Neural progenitor cell (in vitro differentiated cells): ENCODE measurements around the gene SOCS3. TPM values are rescaled to one million over a fixed set of nuclear protein-coding genes. Genes with fewer than 3 reads are reported as not detected.

Source experiments
- DNase-seq: peaks from one replicate; pipeline ENCODE4 v3.0.0-alpha.2; 2016; ENCODE audit warnings: low spot score
- H2AFZ ChIP-seq: fragments of 200-600 bp; sonication (generic); replicated peaks from 2 replicates; pipeline ENCODE4 v1.6.1; 2016; ENCODE audit warnings: antibody characterized with exemption
- H3F3A ChIP-seq: fragments of 200-600 bp; sonication (generic); 2 replicates; pipeline ENCODE4 v1.6.1; 2016; ENCODE audit warnings: antibody characterized with exemption, low read depth
- H3K27ac ChIP-seq: fragments of 200-600 bp; sonication (generic); 2 replicates; pipeline ENCODE4 v1.5.1; 2016; ENCODE audit warnings: mild to moderate bottlenecking
- H3K27me3 ChIP-seq: fragments of 200-600 bp; sonication (generic); 2 replicates; pipeline ENCODE4 v1.6.1; 2016; ENCODE audit warnings: mild to moderate bottlenecking, moderate library complexity
- H3K36me3 ChIP-seq: fragments of 200-600 bp; sonication (generic); 2 replicates; pipeline ENCODE4 v1.5.1; 2016
- H3K4me1 ChIP-seq: fragments of 200-600 bp; sonication (generic); 2 replicates; pipeline ENCODE4 v1.6.1; 2016; ENCODE audit warnings: mixed run types
- H3K4me2 ChIP-seq: fragments of 200-600 bp; sonication (generic); 2 replicates; pipeline ENCODE4 v1.6.1; 2016
- H3K4me3 ChIP-seq: fragments of 200-600 bp; sonication (generic); 2 replicates; pipeline ENCODE4 v1.5.1; 2016
- H3K79me2 ChIP-seq: fragments of 200-600 bp; sonication (generic); 2 replicates; pipeline ENCODE4 v1.6.1; 2016; ENCODE audit warnings: low read depth
- H3K9ac ChIP-seq: fragments of 200-600 bp; sonication (generic); 2 replicates; pipeline ENCODE4 v1.6.1; 2016
- H3K9me3 ChIP-seq: fragments of 200-600 bp; sonication (generic); 2 replicates; pipeline ENCODE4 v1.5.1; 2016; ENCODE audit warnings: low read depth
- H4K20me1 ChIP-seq: fragments of 200-600 bp; sonication (generic); 2 replicates; pipeline ENCODE4 v1.6.1; 2016; ENCODE audit warnings: low read depth
- H3K27ac Mint-ChIP-seq: 3 replicates; pipeline ENCODE4 v1.8.0; 2021; ENCODE audit warnings: mixed read lengths
- H3K27me3 Mint-ChIP-seq: 2 replicates; pipeline ENCODE4 v1.8.0; 2022; ENCODE audit warnings: low read depth, mild to moderate bottlenecking, inconsistent platforms, moderate library complexity, mixed read lengths; ENCODE audit not compliant: insufficient read depth
- H3K36me3 Mint-ChIP-seq: 3 replicates; pipeline ENCODE4 v1.8.0; 2021; ENCODE audit warnings: mixed read lengths
- H3K4me1 Mint-ChIP-seq: 3 replicates; pipeline ENCODE4 v1.8.0; 2021; ENCODE audit warnings: mixed read lengths
- H3K4me3 Mint-ChIP-seq: 3 replicates; pipeline ENCODE4 v1.8.0; 2021; ENCODE audit warnings: mild to moderate bottlenecking, moderate library complexity, mixed read lengths
- H3K9me3 Mint-ChIP-seq: 3 replicates; pipeline ENCODE4 v1.8.0; 2020; ENCODE audit warnings: mixed read lengths
- CTCF ChIP-seq: fragments of 200-600 bp; sonication (generic); IDR thresholded peaks from 2 replicates; pipeline ENCODE4 v1.5.1; 2017; ENCODE audit warnings: antibody characterized with exemption, mild to moderate bottlenecking
- EZH2 ChIP-seq: fragments of 200-600 bp; sonication (generic); IDR thresholded peaks from 2 replicates; pipeline ENCODE4 v1.6.1; 2017; ENCODE audit warnings: antibody characterized with exemption, mild to moderate bottlenecking, moderate library complexity
- EZH2phosphoT487 ChIP-seq: fragments of 200-600 bp; sonication (generic); IDR thresholded peaks from 2 replicates; pipeline ENCODE4 v1.6.1; 2017; ENCODE audit warnings: antibody characterized with exemption
- total RNA-seq: library from RNA; depleted of rRNA; stranded (reverse); fragments of >200 nt; gene quantifications from 2 replicates; pipeline ENCODE4 v1.2.3, GENCODE V29; 2015; ENCODE audit warnings: low replicate concordance

SOCS3 gene
- total RNA-seq, 1 donor from 2014 or later: 7.5 TPM

DNA sequence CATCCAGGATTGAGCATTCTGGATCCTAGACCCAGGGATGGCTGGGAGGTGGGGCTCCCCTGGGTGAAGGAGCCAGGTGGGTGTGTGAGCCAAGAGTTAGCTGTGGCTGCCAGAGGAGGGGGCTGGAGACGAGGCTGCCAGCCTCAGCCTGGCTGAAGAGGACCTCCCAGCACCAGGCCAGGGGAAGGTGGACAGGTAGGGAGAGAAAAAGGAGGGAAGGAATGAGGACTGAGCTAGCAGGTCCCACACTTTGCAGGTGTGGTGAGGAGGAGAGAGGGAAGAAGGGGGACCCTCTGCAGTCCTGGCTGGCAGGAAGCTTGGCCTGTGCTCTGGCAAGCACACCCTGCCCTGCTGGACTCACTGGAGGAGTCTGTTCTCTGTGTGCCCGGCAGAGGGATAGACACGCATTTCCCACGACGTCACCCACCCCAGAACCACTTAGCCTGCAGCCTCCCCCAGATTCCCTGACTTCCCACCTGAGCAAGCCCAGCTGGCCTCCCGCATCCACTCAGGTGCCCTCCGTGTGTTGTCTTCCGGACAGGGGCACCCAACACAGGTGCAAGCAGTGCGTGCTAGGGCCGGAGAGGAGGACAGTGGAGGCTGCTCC lies 42.0 kb downstream of the SOCS3 start:
- H4K20me1 ChIP-seq: no peaks in the 10 kb centered on the region
- H3K4me1 Mint-ChIP-seq: peaks cover 43% of the 10 kb centered on the region
- no peaks in the 10 kb centered on the region for H3K9me3 ChIP-seq
- no peaks in the 10 kb centered on the region for H3K79me2 ChIP-seq
- peaks cover 42% of the 10 kb centered on the region for H3K27me3 ChIP-seq
- H3K4me3 Mint-ChIP-seq: no peak overlapping the region
- H3K27ac ChIP-seq: no peak overlapping the region
- TF ChIP-seq CTCF: no peak
- TF ChIP-seq EZH2: no peak
- TF ChIP-seq EZH2phosphoT487: no peak
- peaks cover 34% of the 10 kb centered on the region for H3K27me3 Mint-ChIP-seq
- peaks cover 30% of the 10 kb centered on the region for H3K4me1 ChIP-seq
- H3K4me2 ChIP-seq: peak overlapping the region; percentile 36
- no peaks in the 10 kb centered on the region for H3K36me3 ChIP-seq
- no peak overlapping the region for H2AFZ ChIP-seq
- no peak for DNase-seq
- peaks cover 54% of the 10 kb centered on the region for H3F3A ChIP-seq
- no peaks in the 10 kb centered on the region for H3K36me3 Mint-ChIP-seq
- H3K9ac ChIP-seq: no peak overlapping the region
- no peaks in the 10 kb centered on the region for H3K9me3 Mint-ChIP-seq
- H3K4me3 ChIP-seq: no peak overlapping the region
- H3K27ac Mint-ChIP-seq: no peak overlapping the region

DNA sequence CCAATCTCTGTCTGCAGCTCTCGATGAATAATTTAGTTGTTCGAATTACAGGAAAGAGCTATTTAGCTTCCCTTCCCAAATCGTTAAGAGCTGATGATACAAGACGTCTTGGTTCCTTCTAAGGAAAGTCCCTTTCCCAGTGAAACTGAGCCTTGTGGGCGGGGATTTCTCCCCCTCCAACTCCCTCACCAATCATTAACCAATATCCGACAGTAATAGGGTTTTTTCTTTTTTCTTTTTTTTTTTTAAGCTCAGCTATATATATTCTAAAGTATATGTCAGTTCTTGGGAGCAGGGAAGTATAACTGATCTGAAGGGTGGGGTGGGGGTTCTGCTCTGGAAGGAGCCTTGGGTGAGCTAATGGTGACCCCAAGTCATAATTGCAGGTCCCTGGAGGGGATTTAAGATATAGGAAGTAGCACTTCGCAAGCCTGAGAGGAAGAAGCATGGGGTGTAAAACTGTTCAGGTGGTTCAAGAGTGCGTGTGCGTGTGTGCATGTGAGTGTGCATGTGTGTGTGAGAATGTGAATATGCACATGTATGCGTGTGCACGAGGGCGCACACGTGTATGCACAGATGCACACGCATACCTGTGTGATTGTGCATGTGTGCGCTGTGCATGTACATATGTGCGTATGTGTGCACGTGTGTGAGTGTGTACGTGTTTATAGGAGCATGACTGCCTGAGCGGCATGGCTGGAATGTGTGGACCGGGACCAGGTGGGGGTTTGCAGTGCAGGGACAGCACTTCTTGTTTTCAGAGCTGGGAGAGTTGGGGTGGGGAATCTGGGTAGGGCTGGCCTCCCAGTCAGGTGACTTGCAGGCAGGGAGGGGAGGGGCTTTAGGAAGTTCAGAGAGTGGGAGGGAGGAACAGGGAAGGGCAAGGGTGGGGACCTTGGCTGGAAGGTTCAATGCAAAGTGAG lies 42.7 kb downstream of the SOCS3 start:
- TF ChIP-seq EZH2 (no peak), CTCF (no peak), EZH2phosphoT487 (no peak)
- H3K27ac Mint-ChIP-seq: no peak overlapping the region
- Histone ChIP-seq H3K9ac (no peak overlapping the region), H3K4me1 (peaks cover 30% of the 10 kb centered on the region), H3K27me3 (peaks cover 50% of the 10 kb centered on the region), H2AFZ (no peak overlapping the region), H3F3A (peaks cover 61% of the 10 kb centered on the region), H4K20me1 (no peaks in the 10 kb centered on the region), H3K4me3 (no peak overlapping the region), H3K9me3 (no peaks in the 10 kb centered on the region), H3K27ac (no peak overlapping the region), H3K4me2 (peak overlapping the region; percentile 36), H3K79me2 (no peaks in the 10 kb centered on the region), H3K36me3 (no peaks in the 10 kb centered on the region)
- H3K4me3 Mint-ChIP-seq: no peak overlapping the region
- no peaks in the 10 kb centered on the region for H3K9me3 Mint-ChIP-seq
- H3K27me3 Mint-ChIP-seq: peaks cover 38% of the 10 kb centered on the region
- DNase-seq: peak; percentile 53
- H3K4me1 Mint-ChIP-seq: peaks cover 39% of the 10 kb centered on the region
- H3K36me3 Mint-ChIP-seq: no peaks in the 10 kb centered on the region

- DNase-seq: no peak
- Histone ChIP-seq H2AFZ (peak overlapping the region; percentile 91), H3K9ac (no peak overlapping the region), H3K4me1 (peaks cover 30% of the 10 kb centered on the region), H4K20me1 (no peaks in the 10 kb centered on the region), H3K79me2 (no peaks in the 10 kb centered on the region), H3K27me3 (peaks cover 56% of the 10 kb centered on the region), H3K4me2 (peak overlapping the region; percentile 36), H3K4me3 (no peak overlapping the region), H3K36me3 (no peaks in the 10 kb centered on the region), H3K9me3 (no peaks in the 10 kb centered on the region), H3F3A (peaks cover 68% of the 10 kb centered on the region), H3K27ac (no peak overlapping the region)
- no peak for TF ChIP-seq EZH2
- no peak for TF ChIP-seq CTCF
- TF ChIP-seq EZH2phosphoT487: no peak
- H3K27ac Mint-ChIP-seq: no peak overlapping the region
- peaks cover 42% of the 10 kb centered on the region for H3K4me1 Mint-ChIP-seq
- peaks cover 42% of the 10 kb centered on the region for H3K27me3 Mint-ChIP-seq
- no peaks in the 10 kb centered on the region for H3K36me3 Mint-ChIP-seq
- H3K9me3 Mint-ChIP-seq: no peaks in the 10 kb centered on the region
- H3K4me3 Mint-ChIP-seq: no peak overlapping the region
Measured at GRCh38 chr17:78316115-78316866, 43.6 kb downstream of the SOCS3 start.
